ENCODE data around the gene GTF3C2.

Gene GTF3C2

DNA sequence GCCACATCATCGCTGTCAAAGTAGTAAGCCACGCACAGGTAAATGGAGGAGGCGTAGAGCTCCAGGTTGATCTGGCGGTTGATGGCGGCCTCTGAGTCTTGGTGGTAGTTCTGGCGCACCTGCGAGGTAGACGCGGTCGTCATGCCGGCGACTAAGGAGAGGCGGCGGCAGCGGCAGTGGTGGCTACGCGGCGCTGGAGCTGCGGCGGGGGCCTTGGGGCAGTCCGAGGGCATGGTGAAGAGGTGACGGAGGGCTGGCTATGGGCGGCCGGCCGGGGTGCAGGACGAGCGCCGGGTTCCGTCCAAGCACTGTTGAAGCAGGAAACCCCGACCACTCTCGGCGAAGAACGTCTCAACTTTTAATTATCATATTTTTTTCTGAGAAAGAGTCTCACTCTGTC, 36.7 kb upstream of the GTF3C2 start:
- TF ChIP-seq CREB1 (IDR thresholded peaks at IDR 0.05; ENCODE audit: low read depth): no peak
- no peak for TF ChIP-seq EP300 (IDR thresholded peaks at IDR 0.05; ENCODE audit: borderline replicate concordance)
- TF ChIP-seq, protein P1, sequence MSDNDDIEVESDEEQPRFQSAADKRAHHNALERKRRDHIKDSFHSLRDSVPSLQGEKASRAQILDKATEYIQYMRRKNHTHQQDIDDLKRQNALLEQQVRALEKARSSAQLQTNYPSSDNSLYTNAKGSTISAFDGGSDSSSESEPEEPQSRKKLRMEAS (IDR thresholded peaks at IDR 0.05): no peak
- no peak for TF ChIP-seq NFIC (IDR thresholded peaks at IDR 0.05)
- TF ChIP-seq TEAD4 (IDR thresholded peaks at IDR 0.05): no peak
- TF ChIP-seq TCF12 (IDR thresholded peaks at IDR 0.05; ENCODE audit: low read depth): no peak
- no peak for TF ChIP-seq USF1 (IDR thresholded peaks at IDR 0.05)
- no peak for TF ChIP-seq FOXM1 (IDR thresholded peaks at IDR 0.05; ENCODE audit: borderline replicate concordance, low read depth)
- no peak for TF ChIP-seq TAF1 (IDR thresholded peaks at IDR 0.05; ENCODE audit: low read depth)

DNA sequence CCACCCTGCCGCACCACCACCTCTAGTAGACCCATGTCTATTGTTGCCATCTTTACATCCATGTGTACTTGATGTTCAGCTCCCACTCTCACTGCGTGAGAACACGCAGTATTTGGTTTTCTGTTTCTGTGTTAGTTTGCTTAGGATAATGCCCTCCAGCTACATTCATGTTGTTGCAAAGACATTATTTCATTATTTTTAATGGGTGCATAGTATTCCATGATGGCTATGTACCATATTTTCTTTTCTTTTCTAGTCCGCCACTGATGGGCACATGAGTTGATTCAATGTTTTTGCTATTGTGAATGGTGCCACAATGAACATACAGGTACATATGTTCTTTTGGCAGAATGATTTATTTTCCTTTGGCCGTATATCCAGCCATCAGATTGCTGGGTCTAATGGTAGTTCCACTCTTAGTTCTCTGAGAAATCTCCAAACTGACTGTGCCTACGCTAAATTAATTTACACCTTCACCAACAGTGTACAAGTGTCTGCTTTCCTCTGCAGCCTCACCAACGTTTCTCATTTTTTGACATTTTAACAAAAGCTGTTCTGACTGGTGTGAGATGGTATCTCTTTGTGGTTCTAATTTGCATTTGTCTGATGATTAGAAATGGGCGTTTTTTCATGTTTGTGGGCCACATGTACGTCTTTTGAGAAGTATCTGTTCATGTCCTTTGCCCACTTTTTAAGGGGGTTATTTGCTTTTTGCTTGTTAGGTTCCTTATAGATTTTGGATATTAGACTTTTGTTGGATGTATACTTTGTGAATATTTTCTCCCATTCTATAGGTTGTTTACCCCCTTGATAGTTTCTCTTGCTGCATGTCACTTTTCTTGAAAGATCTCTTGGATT, 34.5 kb upstream of the GTF3C2 start:
- TF ChIP-seq RAD21 (IDR thresholded peaks at IDR 0.05; ENCODE audit: low read depth) (no peak), REST (IDR thresholded peaks at IDR 0.05; ENCODE audit: low read depth) (no peak), EGR1 (IDR thresholded peaks at IDR 0.05) (no peak)

- TF ChIP-seq ZBTB7A (IDR thresholded peaks at IDR 0.05; ENCODE audit: low read depth) (no peak), TCF12 (IDR thresholded peaks at IDR 0.05; ENCODE audit: low read depth) (no peak), RAD21 (IDR thresholded peaks at IDR 0.05; ENCODE audit: low read depth) (no peak), REST (IDR thresholded peaks at IDR 0.05; ENCODE audit: low read depth) (no peak), USF1 (IDR thresholded peaks at IDR 0.05) (no peak), TAF1 (IDR thresholded peaks at IDR 0.05; ENCODE audit: low read depth) (no peak), EGR1 (IDR thresholded peaks at IDR 0.05) (no peak), NFIC (IDR thresholded peaks at IDR 0.05) (no peak), FOXM1 (IDR thresholded peaks at IDR 0.05; ENCODE audit: borderline replicate concordance, low read depth) (no peak), YY1 (IDR thresholded peaks at IDR 0.05; ENCODE audit: low read depth) (no peak), EP300 (IDR thresholded peaks at IDR 0.05; ENCODE audit: borderline replicate concordance) (no peak), TEAD4 (IDR thresholded peaks at IDR 0.05) (no peak), CEBPB (IDR thresholded peaks at IDR 0.05) (no peak), CREB1 (IDR thresholded peaks at IDR 0.05; ENCODE audit: low read depth) (no peak)
- TF ChIP-seq, protein P1 (IDR thresholded peaks at IDR 0.05): no peak
These were observed 25.1 kb upstream of the GTF3C2 start for GRCh38 chr2:27381577-27382181.

GRCh38 chr2:27380626-27381545, 24.3 kb upstream of the GTF3C2 start, which contains the start of gene ZNF513:
TSS of gene ZNF513 (minus strand) at chr2:27380734. CDS start at chr2:27380526, 208 bp downstream.
- TF ChIP-seq TEAD4 (IDR thresholded peaks at IDR 0.05) (no peak; the same call in none of the 2 replicates), NFIC (IDR thresholded peaks at IDR 0.05) (peak; percentile 36; the same call in 1 of the 2 replicates), RAD21 (IDR thresholded peaks at IDR 0.05; ENCODE audit: low read depth) (no peak), TCF12 (IDR thresholded peaks at IDR 0.05; ENCODE audit: low read depth) (peak; percentile 83), FOXM1 (IDR thresholded peaks at IDR 0.05; ENCODE audit: borderline replicate concordance, low read depth) (no peak), YY1 (IDR thresholded peaks at IDR 0.05; ENCODE audit: low read depth) (peak; percentile 81), ZBTB7A (IDR thresholded peaks at IDR 0.05; ENCODE audit: low read depth) (peak; percentile 41), TAF1 (IDR thresholded peaks at IDR 0.05; ENCODE audit: low read depth) (0 out of 2 replicates have a peak, but pooled peaks have one; percentile 48), EP300 (IDR thresholded peaks at IDR 0.05; ENCODE audit: borderline replicate concordance) (peak; percentile 61; the same call in 1 of the 2 replicates), CREB1 (IDR thresholded peaks at IDR 0.05; ENCODE audit: low read depth) (peak; percentile 81), EGR1 (IDR thresholded peaks at IDR 0.05) (0 out of 2 replicates have a peak, but pooled peaks have one; percentile 50), CEBPB (IDR thresholded peaks at IDR 0.05) (no peak), REST (IDR thresholded peaks at IDR 0.05; ENCODE audit: low read depth) (no peak), USF1 (IDR thresholded peaks at IDR 0.05) (peak; percentile 72)
- TF ChIP-seq, protein P1 (IDR thresholded peaks at IDR 0.05): peak; percentile 76

Data from Ishikawa (cell line).